K562 (cell line): ENCODE results near the gene CDC20. TPM values are rescaled to one million over a fixed set of nuclear protein-coding genes. Genes with fewer than 3 reads are reported as not detected.
A peak's percentile ranks its signal among the peaks of the same experiment; 100 is the strongest.

Experiments used
- ATAC-seq: fragments of 200-7000 bp; cut with Tn5 transposase; 3 replicates; pipeline ENCODE4 v1.9.1; 2020; ENCODE audit warnings: moderate library complexity
- BruUV-seq: library from RNA; stranded (reverse); fragments of 400-500 nt; replicated peaks from 2 replicates; lab custom pipeline; 2021; lab: Mats Ljungman, UMichigan
- CTCF ChIA-PET: fragments of 300-600 bp; formaldehyde crosslinking; extraction: SDS; loops from one replicate; lab custom pipeline; 2021; ENCODE audit warnings: low intra/inter-chr PET ratio; lab: Yijun Ruan, JAX
- POLR2A ChIA-PET: fragments of 300-600, 350-650 bp; sonication (Branson Sonifier 250); formaldehyde crosslinking; extraction: SDS; loops from one replicate; lab custom pipeline; 2021; ENCODE audit warnings: antibody characterized with exemption, inconsistent platforms; lab: Yijun Ruan, JAX
- DNase-seq, 4 experiments: peaks; one replicate each; pipeline versions ENCODE4 v3.0.0 to v3.0.0-alpha.2; 2011 to 2018; ENCODE audit warnings: low spot score in 3 of 4, mixed read lengths in 3 of 4; ENCODE audit errors: extremely low read depth in 1 of 4
- FAIRE-seq: peaks from 2 replicates; lab custom pipeline; 2011; peaks lifted over from hg19 to GRCh38; lab: Jason Lieb, UNC
- H2AFZ ChIP-seq: 2 replicates; pipeline ENCODE4 v1.6.0; 2011; ENCODE audit warnings: low read depth, low read length, control low read depth, inconsistent platforms
- H3K27ac ChIP-seq: fragments of 200-600 bp; 3 replicates; pipeline ENCODE4 v1.8.0; 2011; ENCODE audit warnings: low read depth, mild to moderate bottlenecking, control low read depth, inconsistent platforms, low read length, moderate library complexity, mixed read lengths; ENCODE audit errors: extremely low read depth
- H3K27me3 ChIP-seq, 2 experiments: fragments of 300-600 bp in 1 of 2; 2 replicates in 1 of 2; 3 replicates in 1 of 2; pipeline versions ENCODE4 v1.6.0 to v1.8.0; 2011; ENCODE audit warnings: inconsistent platforms in 2 of 2, low read length in 2 of 2, mild to moderate bottlenecking in 1 of 2, mixed read lengths in 1 of 2, moderate library complexity in 1 of 2; ENCODE audit not compliant: control insufficient read depth in 2 of 2, insufficient read depth in 2 of 2
- H3K36me3 ChIP-seq: fragments of 300-600 bp; 3 replicates; pipeline ENCODE4 v1.8.0; 2011; ENCODE audit warnings: mild to moderate bottlenecking, low read length, inconsistent platforms; ENCODE audit not compliant: control insufficient read depth, insufficient read depth
- H3K4me1 ChIP-seq, 2 experiments: fragments of 200-600 bp in 1 of 2; replicated peaks in 1 of 2; 2 replicates in 1 of 2; 3 replicates in 1 of 2; pipeline versions ENCODE4 v1.5.1 to v1.8.0; 2011; ENCODE audit warnings: inconsistent platforms in 2 of 2, low read length in 2 of 2, mild to moderate bottlenecking in 1 of 2, mixed read lengths in 1 of 2, moderate library complexity in 1 of 2; ENCODE audit not compliant: control insufficient read depth in 2 of 2, insufficient read depth in 2 of 2
- H3K4me2 ChIP-seq: 2 replicates; pipeline ENCODE4 v1.6.1; 2011; ENCODE audit warnings: low read length, control low read depth, inconsistent platforms, mixed read lengths; ENCODE audit not compliant: insufficient read depth
- H3K4me3 ChIP-seq: fragments of 200-600 bp; sonication (generic), shearing (Covaris generic); 2 replicates; pipeline ENCODE4 v1.5.1; 2016; ENCODE audit warnings: control low read depth, inconsistent platforms
- H3K79me2 ChIP-seq: fragments of 200-600 bp; 3 replicates; pipeline ENCODE4 v1.8.0; 2011; ENCODE audit warnings: low read length, inconsistent platforms; ENCODE audit not compliant: control insufficient read depth, insufficient read depth
- H3K9ac ChIP-seq, 2 experiments: 2 replicates each; pipeline versions ENCODE4 v1.6.0 to v1.6.1; 2011; ENCODE audit warnings: low read depth in 2 of 2, low read length in 2 of 2, control low read depth in 1 of 2, inconsistent platforms in 1 of 2, mild to moderate bottlenecking in 1 of 2, mixed read lengths in 1 of 2; ENCODE audit not compliant: insufficient read depth in 1 of 2
- H3K9me1 ChIP-seq: one replicate; pipeline ENCODE4 v1.6.0; 2011; ENCODE audit warnings: inconsistent platforms, mild to moderate bottlenecking, low read length, moderate library complexity; ENCODE audit not compliant: control insufficient read depth, insufficient read depth
- H3K9me3 ChIP-seq: replicated peaks from 2 replicates; pipeline ENCODE4 v1.5.1; 2011; ENCODE audit warnings: low read depth, low read length, inconsistent platforms; ENCODE audit not compliant: control insufficient read depth, insufficient read depth
- H4K20me1 ChIP-seq: replicated peaks from 2 replicates; pipeline ENCODE4 v1.6.1; 2011; ENCODE audit warnings: low read length, inconsistent platforms, mixed read lengths; ENCODE audit not compliant: control insufficient read depth, insufficient read depth
- ATF1 ChIP-seq, 2 experiments: fragments of 450-650 bp in 1 of 2; IDR thresholded peaks; 2 replicates each; pipeline ENCODE4 v1.6.1; 2016; ENCODE audit warnings: missing compliant biosample characterization in 1 of 2, missing genetic modification characterization in 1 of 2
- ESRRB ChIP-seq: fragments of 250-450 bp; sonication (Bioruptor Pico); IDR thresholded peaks from 2 replicates; pipeline ENCODE4 v1.5.0; 2020; ENCODE audit warnings: mild to moderate bottlenecking, moderate library complexity, borderline replicate concordance
- GATA2 ChIP-seq: sonication (generic); formaldehyde crosslinking; IDR thresholded peaks from 2 replicates; pipeline ENCODE4 v1.4.0; 2020; ENCODE audit warnings: mild to moderate bottlenecking, missing genetic modification reagents
- RFX7 ChIP-seq: fragments of 250-450 bp; sonication (Bioruptor Pico); IDR thresholded peaks from 2 replicates; pipeline ENCODE4 v1.5.1; 2021; ENCODE audit warnings: mild to moderate bottlenecking
- ZNF24 ChIP-seq: fragments of 450-650 bp; IDR thresholded peaks from 2 replicates; pipeline ENCODE4 v1.6.1; 2016
- ZNF740 ChIP-seq, 3 experiments: fragments of 200-800 bp in 1 of 3; sonication (Bioruptor generic) in 1 of 3; sonication (generic) in 1 of 3; formaldehyde crosslinking in 1 of 3; IDR thresholded peaks; 2 replicates each; pipeline versions ENCODE4 v1.6.1 to v1.8.0; 2016 to 2022; ENCODE audit warnings: mild to moderate bottlenecking in 2 of 3, missing compliant biosample characterization in 2 of 3, missing genetic modification characterization in 2 of 3, missing genetic modification reagents in 1 of 3
- WGBS: fragments of 100-300 bp; shearing (Covaris generic); methylation state at CpG from one replicate; pipeline ENCODE4 v1.1.6; 2016; ENCODE audit warnings: low coverage, mixed read lengths; ENCODE audit not compliant: insufficient coverage; ENCODE audit errors: missing lambda C conversion rate; 5-methylcytosine and 5-hydroxymethylcytosine counted together
- in situ Hi-C: fragments of 300-500 bp; cut with MboI; formaldehyde crosslinking; loops from 4 replicates; pipeline ENCODE4 v1.15.0; 2018; ENCODE audit warnings: inconsistent platforms, mixed read lengths
- intact Hi-C: fragments of 100-400 bp; cut with micrococcal nuclease; formaldehyde crosslinking; loops from 2 replicates; pipeline ENCODE4 v1.14.2; 2022
- polyA plus RNA-seq, 8 experiments: library from polyadenylated mRNA; depleted of rRNA in 4 of 8; stranded (reverse) in 5 of 8; unstranded in 3 of 8; fragments of >200 nt; fragmentation: Nextera tagmentation in 2 of 8; fragmentation: Illumina TruSeq in 1 of 8; extraction: Ambion mirVana in 2 of 8; extraction: Trizol in 1 of 8; gene quantifications; 2 replicates each; pipeline versions ENCODE4 v1.2.1 to v1.2.3, GENCODE V29; 2011 to 2014; ENCODE audit warnings: inconsistent platforms in 1 of 8, missing spikeins in 1 of 8
- total RNA-seq, 7 experiments: library from RNA; depleted of rRNA in 6 of 7; stranded (reverse); fragments of >200 nt in 6 of 7; fragmentation: Illumina TruSeq in 2 of 7; extraction: Trizol in 2 of 7; gene quantifications; 2 replicates each; pipeline versions ENCODE4 v1.2.1 to v1.2.3, GENCODE V29; 2011 to 2021; ENCODE audit warnings: low replicate concordance in 1 of 7
- TF ChIP-seq, protein P1 (sequence below): fragments of 450-650 bp; formaldehyde crosslinking; IDR thresholded peaks from 2 replicates; pipeline ENCODE4 v1.4.0; 2022; ENCODE audit warnings: missing genetic modification characterization

CDC20 gene
- total and polyA plus RNA-seq, 9 of the 15 experiments (the other 6 are each of a cell fraction or from before 2014, with no cell fraction given) = 45.2 to 224 (median 121) TPM

GRCh38 chr1:43351421-43352350 is 7.1 kb upstream of the CDC20 start (continued):
- TF ChIP-seq ATF1 (CRISPR knock-in tag; IDR thresholded peaks at IDR 0.05) = no peak
- no peak for TF ChIP-seq ATF1 (tag; IDR thresholded peaks at IDR 0.05)
- no peak for TF ChIP-seq RFX7
- TF ChIP-seq, all 486 proteins: peak for 3

GRCh38 chr1:43352351-43352705 is 6.5 kb upstream of the CDC20 start:
- 46% methylated on average over 2 of the region's 2 CpGs for WGBS
- no peak overlapping the region for H3K27ac ChIP-seq
- POLR2A ChIA-PET = interaction anchor here (0.7 to 1.1 kb wide), 4 partner anchors 10 to 315 kb away, joined by 3 to 5 read pairs (median 4); no protein-coding TSS in a partner anchor
- H2AFZ ChIP-seq = no peak overlapping the region
- no peak for DNase-seq
- BruUV-seq = no TSS peak
- H3K9ac ChIP-seq = peak overlapping the region in 1 of 2 experiments; percentile 46; a peak in 2 of 4 replicates
- no peaks in the 10 kb centered on the region for H3K27me3 ChIP-seq
- no peaks in the 10 kb centered on the region for H3K79me2 ChIP-seq
- FAIRE-seq = no peak
- no peak for ATAC-seq
- in situ Hi-C loops (no loop called here), intact Hi-C loops (no loop called here)
- H3K9me3 ChIP-seq = no peaks in the 10 kb centered on the region
- TF ChIP-seq, protein P1, sequence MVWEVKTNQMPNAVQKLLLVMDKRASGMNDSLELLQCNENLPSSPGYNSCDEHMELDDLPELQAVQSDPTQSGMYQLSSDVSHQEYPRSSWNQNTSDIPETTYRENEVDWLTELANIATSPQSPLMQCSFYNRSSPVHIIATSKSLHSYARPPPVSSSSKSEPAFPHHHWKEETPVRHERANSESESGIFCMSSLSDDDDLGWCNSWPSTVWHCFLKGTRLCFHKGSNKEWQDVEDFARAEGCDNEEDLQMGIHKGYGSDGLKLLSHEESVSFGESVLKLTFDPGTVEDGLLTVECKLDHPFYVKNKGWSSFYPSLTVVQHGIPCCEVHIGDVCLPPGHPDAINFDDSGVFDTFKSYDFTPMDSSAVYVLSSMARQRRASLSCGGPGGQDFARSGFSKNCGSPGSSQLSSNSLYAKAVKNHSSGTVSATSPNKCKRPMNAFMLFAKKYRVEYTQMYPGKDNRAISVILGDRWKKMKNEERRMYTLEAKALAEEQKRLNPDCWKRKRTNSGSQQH (CRISPR knock-in tag) = no peak
- no peak for TF ChIP-seq ESRRB (CRISPR knock-in tag)
- TF ChIP-seq GATA2 = no peak
- 0 out of 2 replicates have a peak, but pooled peaks have one; percentile 19 for TF ChIP-seq ZNF740 (CRISPR knock-in tag; IDR thresholded peaks at IDR 0.05)
- TF ChIP-seq ZNF740 (tag; IDR thresholded peaks at IDR 0.05) = no peak
- no peak for TF ChIP-seq ZNF24
- no peaks in the 10 kb centered on the region for H3K36me3 ChIP-seq
- CTCF ChIA-PET = no interaction called here
- no peak overlapping the region for H3K4me3 ChIP-seq
- H3K4me2 ChIP-seq = no peak overlapping the region
- no peaks in the 10 kb centered on the region for H3K9me1 ChIP-seq
- H4K20me1 ChIP-seq = no peaks in the 10 kb centered on the region
- H3K4me1 ChIP-seq = peaks cover 0 to 13% of the 10 kb centered on the region in 2 experiments; a peak in 3 of 5 replicates
